Psoas muscle (tissue), 8 donors: ENCODE data around the gene GDAP2. TPM values are rescaled to one million over a fixed set of nuclear protein-coding genes. Genes with fewer than 3 reads are reported as not detected.

Experiments
- ATAC-seq, 4 donors: fragments of 200-7000 bp; cut with Tn5 transposase; one replicate each; pipeline ENCODE4 v1.9.1; 2020; ENCODE audit warnings: moderate library complexity in 3 of 4, mild to moderate bottlenecking in 2 of 4
- DNase-seq, 2 donors: peaks; one replicate each; pipeline ENCODE4 v3.0.0-alpha.2; 2020
- H3K27ac ChIP-seq: fragments of 200-600 bp; one replicate; pipeline ENCODE4 v1.8.0; 2022
- H3K27me3 ChIP-seq, 3 donors: fragments of 200-600 bp in 1 of 3; one replicate each; pipeline versions ENCODE4 v1.6.1 to v1.8.0; 2013 to 2022; ENCODE audit warnings: low read length in 2 of 3, mild to moderate bottlenecking in 2 of 3, moderate library complexity in 1 of 3; ENCODE audit not compliant: insufficient read depth in 3 of 3
- H3K36me3 ChIP-seq, 2 donors: fragments of 200-600 bp in 1 of 2; one replicate each; pipeline versions ENCODE4 v1.6.1 to v1.8.0; 2013 to 2022; ENCODE audit warnings: low read depth in 1 of 2, mild to moderate bottlenecking in 1 of 2, moderate library complexity in 1 of 2; ENCODE audit not compliant: insufficient read depth in 1 of 2
- H3K4me1 ChIP-seq: fragments of 200-600 bp; one replicate; pipeline ENCODE4 v1.8.0; 2022
- H3K4me3 ChIP-seq: fragments of 200-600 bp; one replicate; pipeline ENCODE4 v1.8.0; 2022; ENCODE audit warnings: mild to moderate bottlenecking
- H3K9me3 ChIP-seq: fragments of 200-600 bp; one replicate; pipeline ENCODE4 v1.8.0; 2022
- CTCF ChIP-seq: fragments of 200-600 bp; IDR thresholded peaks from one replicate; pipeline ENCODE4 v1.8.0; 2022; ENCODE audit warnings: antibody characterized with exemption
- WGBS, 3 donors: extraction: QIAGEN DNeasy Blood & Tissue Kit; methylation state at CpG; one replicate each; pipeline versions ENCODE4 v1.1.6 to v1.1.7; 2013; 5-methylcytosine and 5-hydroxymethylcytosine counted together
- intact Hi-C, 2 donors: fragments of 100-400 bp; cut with DNase I; formaldehyde crosslinking; loops; one replicate each; pipeline versions ENCODE4 v1.11.0 to v1.14.2; 2022
- polyA plus RNA-seq, 3 donors: library from polyadenylated mRNA; stranded (reverse); fragments of 200-250 nt; gene quantifications; one replicate each; pipeline ENCODE4 v1.2.3, GENCODE V29; 2013
- total RNA-seq, 4 donors: library from RNA; stranded (reverse); fragmentation: NEBNext Ultra II Directional in 2 of 4; extraction: Animal tissue kit (Norgen Biotek cat#: 25700) in 2 of 4; gene quantifications; one replicate each; pipeline versions ENCODE4 v1.2.1 to v1.2.4, GENCODE V29; 2021 to 2023
- donor health status: healthy with polysubstance abuse.
- donor health status: DM: no; HTN: no; CAD: no; lungs with moderate emphysema.
- donor health status: Bipolar disorder and iron deficiency.
- donor health status: healthy.
- donor health status: DM: yes; HTN: yes; CAD: no.
- donor health status: DM: no; HTN: no; CAD: no.
- donor health status: DM: no; HTN: no; CAD: no.
- donor health status: DM: yes; HTN: yes; CAD: no.

GDAP2 gene
- total and polyA plus RNA-seq, 7 donors, result 2.4 to 12.2 (median 9.3) TPM

- ATAC-seq, result peak in 1 of 4 donors; percentile 18
- no peak for TF ChIP-seq CTCF
- no peaks in the 10 kb centered on the region for H3K27me3 ChIP-seq
- peaks cover 0 to 15% of the 10 kb centered on the region in 2 donors for H3K36me3 ChIP-seq
- 0 to 6% (median 4%) methylated on average over 1 of the region's 1 CpG for WGBS, 3 donors
- intact Hi-C loops, result no loop called here
- no peak overlapping the region for H3K27ac ChIP-seq
- no peak for DNase-seq
- H3K4me1 ChIP-seq, result peaks cover 6% of the 10 kb centered on the region
- H3K9me3 ChIP-seq, result no peaks in the 10 kb centered on the region
- no peak overlapping the region for H3K4me3 ChIP-seq
These were observed 38.5 kb upstream of the GDAP2 start for GRCh38 chr1:117967881-117968280.

GRCh38 chr1:117967477-117967876, 38.1 kb upstream of the GDAP2 start:
- Histone ChIP-seq H3K27ac (no peak overlapping the region), H3K4me3 (no peak overlapping the region), H3K4me1 (peaks cover 6% of the 10 kb centered on the region), H3K27me3 (no peaks in the 10 kb centered on the region), H3K36me3 (peaks cover 0 to 19% of the 10 kb centered on the region in 2 donors), H3K9me3 (no peaks in the 10 kb centered on the region)
- peak in 2 of 4 donors; percentile 80 to 93 for ATAC-seq
- 36 to 41% (median 38%) methylated on average over 4 of the region's 4 CpGs for WGBS, 3 donors
- DNase-seq, result no peak
- intact Hi-C loops, result no loop called here
- peak; percentile 19 for TF ChIP-seq CTCF

GRCh38 chr1:117964290-117965038, 35.0 kb upstream of the GDAP2 start:
- intact Hi-C loops, result no loop called here
- no peak overlapping the region for H3K4me3 ChIP-seq
- no peak for DNase-seq
- ATAC-seq, result no peak
- TF ChIP-seq CTCF, result no peak
- WGBS, 3 donors, result 89 to 92% (median 91%) methylated on average over 3 of the region's 3 CpGs
- peaks cover 0 to 49% of the 10 kb centered on the region in 2 donors for H3K36me3 ChIP-seq
- H3K4me1 ChIP-seq, result peaks cover 6% of the 10 kb centered on the region
- H3K27ac ChIP-seq, result no peak overlapping the region
- H3K27me3 ChIP-seq, result no peaks in the 10 kb centered on the region
- no peaks in the 10 kb centered on the region for H3K9me3 ChIP-seq

GRCh38 chr1:117959364-117959763, 29.9 kb upstream of the GDAP2 start:
- Histone ChIP-seq H3K36me3 (peaks cover 0 to 100% of the 10 kb centered on the region in 2 donors), H3K9me3 (no peaks in the 10 kb centered on the region), H3K27ac (no peak overlapping the region), H3K27me3 (no peaks in the 10 kb centered on the region), H3K4me3 (no peak overlapping the region), H3K4me1 (no peaks in the 10 kb centered on the region)
- ATAC-seq, result no peak
- WGBS, 3 donors, result 72 to 79% (median 77%) methylated on average over 3 of the region's 3 CpGs
- no peak for TF ChIP-seq CTCF
- intact Hi-C loops, result loop anchor here in 1 of 2 donors (5.0 to 10.0 kb wide), 2 partner anchors 55 to 82 kb away; no protein-coding TSS in a partner anchor
- DNase-seq, result no peak
